H54 (cell line): ENCODE data around the gene TRIL.

Experiments used
- DNase-seq: peaks from one replicate; pipeline ENCODE4 v3.0.0; 2011; ENCODE audit warnings: low spot score, mixed read lengths; ENCODE audit not compliant: insufficient read length
- FAIRE-seq: peaks from 3 replicates; lab custom pipeline; 2011; peaks lifted over from hg19 to GRCh38; lab: Jason Lieb, UNC
- POLR2A ChIP-seq: IDR thresholded peaks from 2 replicates; pipeline ENCODE4 v1.6.1; 2011; ENCODE audit warnings: low read depth, mild to moderate bottlenecking, low read length

TRIL gene

DNA sequence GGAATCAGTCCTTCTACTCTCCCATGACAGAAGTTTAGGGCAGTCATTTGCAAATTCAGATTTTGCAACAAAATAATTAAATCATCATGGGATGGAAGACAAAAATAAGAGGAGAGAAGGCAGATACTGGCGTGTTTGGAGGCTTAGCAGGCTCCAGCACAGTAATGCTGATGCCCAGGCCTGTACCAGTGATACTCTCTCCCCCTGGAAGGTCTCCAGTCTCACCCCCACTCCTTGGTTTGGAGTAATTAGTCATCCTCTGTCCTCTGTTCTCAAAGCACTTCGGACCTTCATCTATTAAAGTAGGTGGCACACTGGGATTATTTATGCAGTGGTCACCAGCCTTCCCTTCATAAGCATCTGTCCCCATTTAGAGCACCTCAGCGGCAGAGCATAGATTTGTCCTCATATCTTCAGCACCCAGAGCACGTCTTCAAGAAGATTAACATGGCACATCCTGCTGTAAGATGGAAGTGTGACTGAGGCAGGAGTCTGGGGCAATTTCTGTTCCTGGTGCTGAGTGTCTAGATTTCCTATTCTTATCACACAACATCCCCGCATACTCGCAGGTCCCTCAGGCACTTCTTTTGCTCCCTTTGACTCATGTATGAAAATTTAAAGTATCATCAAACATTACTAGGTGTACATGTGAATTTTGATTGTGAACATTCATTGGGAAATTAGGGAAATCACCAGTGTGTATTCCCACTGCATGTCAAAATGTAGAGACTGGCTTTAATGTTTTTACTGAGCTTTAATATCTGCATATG is 31.3 kb upstream of the TRIL start:
- DNase-seq (no peak), FAIRE-seq (no peak)
- TF ChIP-seq POLR2A, result no peak

DNA sequence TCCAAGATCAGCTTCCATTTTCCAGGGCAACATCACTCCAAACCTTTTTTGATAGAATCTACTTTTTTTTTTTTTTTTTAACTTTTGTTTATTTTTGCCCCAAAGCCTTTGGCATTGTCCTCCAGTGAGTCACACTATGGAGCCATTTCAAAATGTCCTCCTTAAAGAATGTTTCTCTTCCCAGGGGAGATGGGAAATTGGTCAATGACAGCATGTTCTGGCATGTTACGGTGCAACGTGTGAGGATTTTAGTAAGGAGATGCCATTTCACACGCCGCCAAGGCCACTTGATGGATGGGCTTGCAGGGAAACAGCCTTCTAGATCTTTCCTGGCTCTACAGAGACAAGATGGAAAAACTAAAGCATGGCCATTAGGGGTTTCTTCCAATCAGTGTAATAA is 30.7 kb upstream of the TRIL start:
- FAIRE-seq (no peak), DNase-seq (no peak)
- TF ChIP-seq POLR2A, result no peak

- no peak for FAIRE-seq
- no peak for TF ChIP-seq POLR2A
- DNase-seq, result no peak
Measured at GRCh38 chr7:28988091-28988490, 30.0 kb upstream of the TRIL start.

DNA sequence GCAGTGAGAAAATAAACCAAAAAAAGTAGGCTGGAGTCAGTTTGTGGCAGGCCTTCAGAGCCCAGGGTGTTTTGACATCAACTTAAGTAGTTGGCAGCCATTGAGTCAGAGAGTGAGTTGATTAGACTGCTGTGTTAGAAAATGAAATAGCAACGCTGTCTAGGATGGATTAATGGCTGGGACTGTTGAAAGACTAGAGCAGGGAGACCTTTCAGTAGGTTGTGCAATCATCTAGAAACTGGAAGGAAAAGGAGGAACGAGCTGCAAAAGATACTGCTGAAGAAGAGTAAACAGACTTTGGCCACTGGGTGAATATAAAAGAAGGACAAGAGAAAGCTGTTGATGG is 28.6 kb upstream of the TRIL start:
- DNase-seq, result no peak
- no peak for TF ChIP-seq POLR2A
- FAIRE-seq, result no peak

- FAIRE-seq, result no peak
- TF ChIP-seq POLR2A, result no peak
- DNase-seq, result no peak
Measured at GRCh38 chr7:28986028-28986764, 28.1 kb upstream of the TRIL start.

DNA sequence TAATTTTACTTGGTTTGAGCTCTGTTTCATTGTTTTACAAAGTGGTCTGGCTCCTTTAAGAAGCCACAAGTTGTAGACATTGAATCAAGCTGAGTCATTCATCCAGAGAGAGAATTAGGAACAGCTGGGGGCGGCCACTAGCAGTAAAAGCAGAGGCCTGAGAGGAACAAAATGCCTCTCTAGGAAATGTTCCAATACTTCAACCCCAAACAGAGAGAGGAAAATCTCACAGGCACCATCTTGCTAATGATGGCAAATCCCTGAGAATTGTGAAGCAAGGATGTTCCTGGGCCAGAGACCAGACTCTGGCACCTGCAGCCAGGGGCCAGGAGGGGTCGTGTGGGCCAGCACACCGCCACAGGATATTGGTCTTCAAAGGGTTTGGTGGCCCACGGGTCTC is 26.5 kb upstream of the TRIL start:
- FAIRE-seq (no peak), DNase-seq (peak; percentile 78)
- TF ChIP-seq POLR2A, result no peak

DNA sequence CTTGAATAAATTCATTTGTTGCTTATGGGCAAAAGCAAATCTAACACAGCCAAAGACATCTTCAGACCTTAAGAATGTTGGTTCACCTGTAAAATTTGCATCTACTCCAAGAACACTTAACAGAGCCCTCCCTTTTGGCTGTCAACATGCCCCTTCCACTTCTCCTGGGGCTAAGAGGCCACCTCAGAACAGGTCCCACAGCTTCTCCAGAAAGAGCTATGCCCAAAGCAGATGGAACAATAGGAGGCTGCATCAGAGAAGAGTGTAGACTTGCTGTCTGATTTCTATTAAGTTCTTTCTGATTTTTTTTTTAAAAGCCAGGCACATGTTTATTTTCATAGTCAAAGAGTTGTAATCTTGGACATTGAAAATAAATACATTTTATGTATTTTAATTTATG is 26.1 kb upstream of the TRIL start:
- TF ChIP-seq POLR2A, result no peak
- no peak for FAIRE-seq

DNA sequence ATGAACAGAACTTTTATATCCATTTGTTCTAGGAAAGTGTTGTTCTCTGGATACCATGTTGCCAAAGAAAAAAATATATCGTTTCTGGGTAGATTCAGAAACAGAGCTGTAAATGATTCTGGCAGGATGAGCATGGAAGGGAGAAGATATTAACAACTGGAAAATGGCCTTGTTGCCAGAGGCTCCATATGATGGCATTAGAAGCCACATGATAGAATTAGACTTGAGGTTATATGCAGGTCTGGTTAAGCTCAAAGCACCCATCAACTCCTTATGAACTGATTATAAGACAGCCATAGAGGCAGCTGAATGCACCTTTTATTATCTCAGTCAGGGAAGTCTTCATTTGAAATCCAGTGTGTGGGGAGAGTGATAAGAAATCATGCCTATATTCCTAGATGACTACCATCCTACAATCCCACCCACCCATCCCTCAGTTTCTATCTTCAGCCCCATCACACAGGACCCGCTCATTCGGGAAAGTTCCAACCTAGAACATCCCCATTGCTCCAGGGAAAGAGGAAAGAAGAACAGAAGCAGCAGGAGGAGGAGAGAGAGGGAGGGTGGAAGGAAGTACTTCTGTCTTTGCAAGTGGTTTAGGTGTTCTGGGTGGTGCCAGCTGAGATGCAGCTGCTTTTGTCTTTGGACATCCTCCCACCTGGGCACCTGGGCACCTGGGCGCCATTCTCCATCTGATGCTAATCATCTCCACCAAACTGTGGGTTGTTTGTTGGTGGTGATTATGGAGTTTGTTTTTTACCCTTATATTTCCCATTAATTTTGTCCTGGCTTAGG is 25.5 kb upstream of the TRIL start:
- DNase-seq (no peak), FAIRE-seq (no peak)
- TF ChIP-seq POLR2A, result no peak

More for the DNA sequence above, 26.1 kb upstream of the TRIL start:
- no peak for DNase-seq

GRCh38 chr7:28981161-28981465 is 23.0 kb upstream of the TRIL start:
- FAIRE-seq (no peak), DNase-seq (no peak)
- no peak for TF ChIP-seq POLR2A

GRCh38 chr7:28980451-28981160 is 22.5 kb upstream of the TRIL start:
- no peak for TF ChIP-seq POLR2A
- DNase-seq (no peak), FAIRE-seq (no peak)

- DNase-seq, result no peak
- no peak for FAIRE-seq
- no peak for TF ChIP-seq POLR2A
Measured at GRCh38 chr7:28979776-28980175, 21.6 kb upstream of the TRIL start.

DNA sequence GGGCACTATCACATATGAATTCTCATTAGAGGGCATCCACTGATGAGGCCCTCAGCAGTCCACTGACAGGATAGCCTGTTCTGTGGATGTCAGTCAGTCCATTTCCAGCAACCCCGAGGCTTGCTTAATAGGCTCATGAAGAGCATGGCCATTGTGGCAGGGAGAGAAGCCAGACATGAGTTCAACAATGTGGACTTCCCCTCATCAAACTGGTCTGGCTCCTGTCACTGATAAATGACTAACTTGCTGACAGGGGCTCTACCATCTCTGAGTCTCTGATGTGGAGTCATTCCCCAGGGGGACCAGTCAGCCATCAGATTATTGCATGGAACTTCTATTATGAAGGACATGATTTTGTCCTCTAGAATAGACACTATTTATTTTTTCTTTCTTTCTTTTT is 19.8 kb upstream of the TRIL start:
- no peak for FAIRE-seq
- no peak for TF ChIP-seq POLR2A
- DNase-seq, result no peak

GRCh38 chr7:28976022-28976421 is 17.9 kb upstream of the TRIL start:
- DNase-seq, result no peak
- no peak for FAIRE-seq
- no peak for TF ChIP-seq POLR2A

GRCh38 chr7:28973591-28973990 is 15.5 kb upstream of the TRIL start:
- no peak for DNase-seq
- FAIRE-seq, result no peak
- TF ChIP-seq POLR2A, result no peak
